GM19328 (cell line): ENCODE measurements around the gene NAP1L4.

Experiments
- ATAC-seq: cut with Tn5 transposase; IDR thresholded peaks from one replicate; pipeline ENCODE4 v1.9.1; 2021; ENCODE audit warnings: mild to moderate bottlenecking, moderate library complexity; ENCODE audit not compliant: unreplicated experiment

The NAP1L4 gene

GRCh38 chr11:2963761-2964160 lies 28.4 kb downstream of the NAP1L4 start:
- ATAC-seq: no peak

GRCh38 chr11:2963112-2963754 lies 28.9 kb downstream of the NAP1L4 start:
- ATAC-seq: no peak

GRCh38 chr11:2961080-2961479 lies 31.0 kb downstream of the NAP1L4 start:
- ATAC-seq: no peak

- ATAC-seq: no peak
Observed at GRCh38 chr11:2960139-2960538, 32.0 kb downstream of the NAP1L4 start.

- no peak for ATAC-seq
Observed at GRCh38 chr11:2958251-2958650, 33.9 kb downstream of the NAP1L4 start.

- ATAC-seq: no peak
Observed at GRCh38 chr11:2955906-2956476, 36.1 kb downstream of the NAP1L4 start.

GRCh38 chr11:2954263-2954662 lies 37.9 kb downstream of the NAP1L4 start:
- ATAC-seq: no peak

- no peak for ATAC-seq
Observed at GRCh38 chr11:2952290-2952689, 39.8 kb downstream of the NAP1L4 start.

- no peak for ATAC-seq
Observed at GRCh38 chr11:2951231-2952110, 40.7 kb downstream of the NAP1L4 start.

GRCh38 chr11:2950825-2951224 lies 41.3 kb downstream of the NAP1L4 start:
- ATAC-seq: no peak

GRCh38 chr11:2949920-2950319 lies 42.2 kb downstream of the NAP1L4 start:
- ATAC-seq: no peak

GRCh38 chr11:2947744-2948143 lies 44.4 kb downstream of the NAP1L4 start:
- no peak for ATAC-seq

- no peak for ATAC-seq
Observed at GRCh38 chr11:2945757-2946287, 46.3 kb downstream of the NAP1L4 start.

GRCh38 chr11:2945031-2945756 lies 46.9 kb downstream of the NAP1L4 start:
- no peak for ATAC-seq

- ATAC-seq: no peak
Observed at GRCh38 chr11:2944530-2944929, 47.6 kb downstream of the NAP1L4 start.

GRCh38 chr11:2943711-2944118 lies 48.4 kb downstream of the NAP1L4 start:
- no peak for ATAC-seq

GRCh38 chr11:2942872-2943710 lies 49.0 kb downstream of the NAP1L4 start:
- ATAC-seq: no peak

GRCh38 chr11:2942447-2942846 lies 49.7 kb downstream of the NAP1L4 start:
- no peak for ATAC-seq

GRCh38 chr11:2940921-2941821 lies 51.0 kb downstream of the NAP1L4 start:
- ATAC-seq: no peak
